OCI-LY3 (cell line): Measurements from ENCODE around the gene PPL.

ENCODE experiments used
- H2AFZ ChIP-seq: fragments of 200-600, 300-600 bp; shearing (Covaris generic); 2 replicates; pipeline ENCODE4 v1.6.0; 2014; ENCODE audit warnings: antibody characterized with exemption, low read depth, low read length
- H3K27ac ChIP-seq: fragments of 200-600, 300-600 bp; sonication (generic); 2 replicates; pipeline ENCODE4 v1.5.1; 2014; ENCODE audit warnings: mild to moderate bottlenecking, low read length, moderate library complexity, mixed read lengths
- H3K27me3 ChIP-seq: fragments of 200-600, 300-600 bp; sonication (generic); 2 replicates; pipeline ENCODE4 v1.6.1; 2014; ENCODE audit warnings: low read depth, low read length, mixed read lengths
- H3K36me3 ChIP-seq: fragments of 200-600, 300-600 bp; sonication (generic); replicated peaks from 2 replicates; pipeline ENCODE3; 2014; ENCODE audit warnings: low read depth, low read length, mixed read lengths
- H3K4me1 ChIP-seq: fragments of 300-600, 200-600 bp; sonication (generic); 2 replicates; pipeline ENCODE4 v1.6.1; 2014; ENCODE audit warnings: low read length, mixed read lengths
- H3K4me2 ChIP-seq: fragments of 200-600, 300-600 bp; sonication (generic); 2 replicates; pipeline ENCODE4 v1.6.1; 2014; ENCODE audit warnings: low read length, mixed read lengths
- H3K4me3 ChIP-seq: fragments of 300-600, 200-600 bp; sonication (generic); 2 replicates; pipeline ENCODE4 v1.5.1; 2014; ENCODE audit warnings: antibody characterized with exemption, mild to moderate bottlenecking, low read length, moderate library complexity
- H3K79me2 ChIP-seq: fragments of 300-600, 200-600 bp; shearing (Covaris generic); 2 replicates; pipeline ENCODE4 v1.6.1; 2014; ENCODE audit warnings: mild to moderate bottlenecking, low read length, mixed read lengths
- H3K9ac ChIP-seq: fragments of 300-600, 200-600 bp; shearing (Covaris generic); 2 replicates; pipeline ENCODE4 v1.6.0; 2014; ENCODE audit warnings: mild to moderate bottlenecking, low read length, moderate library complexity
- H3K9me3 ChIP-seq: fragments of 200-600, 300-600 bp; shearing (Covaris generic); 2 replicates; pipeline ENCODE4 v1.6.1; 2014; ENCODE audit warnings: low read length, mixed read lengths; ENCODE audit not compliant: insufficient read depth
- H4K20me1 ChIP-seq: fragments of 200-600, 300-600 bp; sonication (generic); 2 replicates; pipeline ENCODE4 v1.6.1; 2016; ENCODE audit warnings: low read length, mixed read lengths; ENCODE audit not compliant: insufficient read depth
- CTCF ChIP-seq: fragments of 200-600, 300-600 bp; sonication (generic); IDR thresholded peaks from 2 replicates; pipeline ENCODE4 v1.5.1; 2014; ENCODE audit warnings: antibody characterized with exemption, low read length, low read depth
- EZH2phosphoT487 ChIP-seq: fragments of 200-600 bp; shearing (Covaris generic); IDR thresholded peaks from 2 replicates; pipeline ENCODE4 v1.6.1; 2018; ENCODE audit warnings: antibody characterized with exemption, mixed run types, low read depth

The PPL gene

GRCh38 chr16:4837733-4838501 is 99.0 kb downstream of the PPL start:
- H3K79me2 ChIP-seq, result peaks cover 36% of the 10 kb centered on the region
- no peak overlapping the region for H3K4me2 ChIP-seq
- H3K36me3 ChIP-seq, result peaks cover 64% of the 10 kb centered on the region
- H4K20me1 ChIP-seq, result peaks cover 8% of the 10 kb centered on the region; the same call in 1 of the 2 replicates
- H3K4me1 ChIP-seq, result no peaks in the 10 kb centered on the region
- H3K27ac ChIP-seq, result no peak overlapping the region
- no peaks in the 10 kb centered on the region for H3K9me3 ChIP-seq
- H2AFZ ChIP-seq, result no peak overlapping the region
- H3K9ac ChIP-seq, result no peak overlapping the region
- no peaks in the 10 kb centered on the region for H3K27me3 ChIP-seq
- no peak overlapping the region for H3K4me3 ChIP-seq
- TF ChIP-seq EZH2phosphoT487 (no peak), CTCF (no peak)

- TF ChIP-seq CTCF (no peak), EZH2phosphoT487 (no peak)
- H3K4me2 ChIP-seq, result no peak overlapping the region
- no peak overlapping the region for H3K27ac ChIP-seq
- no peak overlapping the region for H3K4me3 ChIP-seq
- no peaks in the 10 kb centered on the region for H3K4me1 ChIP-seq
- H2AFZ ChIP-seq, result no peak overlapping the region
- H3K36me3 ChIP-seq, result peaks cover 72% of the 10 kb centered on the region
- H3K27me3 ChIP-seq, result no peaks in the 10 kb centered on the region
- no peaks in the 10 kb centered on the region for H3K9me3 ChIP-seq
- peaks cover 8% of the 10 kb centered on the region; the same call in 1 of the 2 replicates for H4K20me1 ChIP-seq
- no peak overlapping the region for H3K9ac ChIP-seq
- peaks cover 35% of the 10 kb centered on the region for H3K79me2 ChIP-seq
Measured at GRCh38 chr16:4836727-4837126, 100.2 kb downstream of the PPL start.

GRCh38 chr16:4833584-4833983 is 103.4 kb downstream of the PPL start:
- Histone ChIP-seq H3K4me2 (no peak overlapping the region), H3K9ac (no peak overlapping the region), H3K4me1 (no peaks in the 10 kb centered on the region), H2AFZ (no peak overlapping the region), H4K20me1 (peaks cover 6% of the 10 kb centered on the region; the same call in 1 of the 2 replicates), H3K27ac (no peak overlapping the region), H3K79me2 (peaks cover 29% of the 10 kb centered on the region), H3K9me3 (no peaks in the 10 kb centered on the region), H3K27me3 (no peaks in the 10 kb centered on the region), H3K4me3 (no peak overlapping the region), H3K36me3 (peaks cover 68% of the 10 kb centered on the region)
- TF ChIP-seq EZH2phosphoT487 (no peak), CTCF (no peak)

- H3K27me3 ChIP-seq, result no peaks in the 10 kb centered on the region
- no peaks in the 10 kb centered on the region for H3K4me1 ChIP-seq
- no peak overlapping the region for H3K4me2 ChIP-seq
- H3K9ac ChIP-seq, result no peak overlapping the region
- peaks cover 6% of the 10 kb centered on the region; the same call in 1 of the 2 replicates for H4K20me1 ChIP-seq
- peaks cover 29% of the 10 kb centered on the region for H3K79me2 ChIP-seq
- peaks cover 67% of the 10 kb centered on the region for H3K36me3 ChIP-seq
- H3K4me3 ChIP-seq, result no peak overlapping the region
- no peak overlapping the region for H2AFZ ChIP-seq
- H3K27ac ChIP-seq, result no peak overlapping the region
- H3K9me3 ChIP-seq, result no peaks in the 10 kb centered on the region
- TF ChIP-seq CTCF (no peak), EZH2phosphoT487 (no peak)
Measured at GRCh38 chr16:4832698-4833343, 104.1 kb downstream of the PPL start.
